Keratinocyte (primary cell): ENCODE results near the gene AP3B1. TPM values are rescaled to one million over a fixed set of nuclear protein-coding genes. Genes with fewer than 3 reads are reported as not detected.

Experiments used
- DNase-seq: peaks from one replicate; pipeline ENCODE4 v3.0.0-alpha.2; 2011; ENCODE audit warnings: low read depth, missing footprints, low spot score
- FAIRE-seq: peaks from 2 replicates; lab custom pipeline; 2011; peaks lifted over from hg19 to GRCh38; lab: Jason Lieb, UNC
- H2AFZ ChIP-seq: 2 replicates; pipeline ENCODE4 v1.6.0; 2012; ENCODE audit warnings: low read length, control low read depth, inconsistent platforms; ENCODE audit not compliant: control insufficient read depth
- H3K27ac ChIP-seq: 2 replicates; pipeline ENCODE4 v1.5.1; 2011; ENCODE audit warnings: low read length; ENCODE audit not compliant: control insufficient read depth, insufficient read depth
- H3K27me3 ChIP-seq: 3 replicates; pipeline ENCODE4 v1.6.0; 2011; ENCODE audit warnings: low read length; ENCODE audit not compliant: control insufficient read depth, insufficient read depth; ENCODE audit errors: extremely low read depth
- H3K36me3 ChIP-seq, 2 experiments: 2 replicates in 1 of 2; 3 replicates in 1 of 2; pipeline ENCODE4 v1.5.1; 2011; ENCODE audit warnings: low read length in 2 of 2, mild to moderate bottlenecking in 1 of 2; ENCODE audit not compliant: control insufficient read depth in 2 of 2, insufficient read depth in 2 of 2; ENCODE audit errors: extremely low read depth in 1 of 2
- H3K4me1 ChIP-seq: 3 replicates; pipeline ENCODE4 v1.5.1; 2011; ENCODE audit warnings: low read length; ENCODE audit not compliant: control insufficient read depth, insufficient read depth; ENCODE audit errors: extremely low read depth
- H3K4me2 ChIP-seq: 3 replicates; pipeline ENCODE4 v1.6.0; 2011; ENCODE audit warnings: low read depth, low read length; ENCODE audit not compliant: control insufficient read depth, insufficient read depth; ENCODE audit errors: extremely low read depth
- H3K4me3 ChIP-seq, 3 experiments: fragments of 200-600 bp in 1 of 3; sonication (generic) in 1 of 3; 2 replicates in 2 of 3; 3 replicates in 1 of 3; pipeline ENCODE4 v1.5.1; 2011 to 2016; ENCODE audit warnings: low read length in 3 of 3, mild to moderate bottlenecking in 3 of 3, control low read depth in 2 of 3, inconsistent platforms in 1 of 3, low read depth in 1 of 3, mixed read lengths in 1 of 3, mixed run types in 1 of 3, moderate library complexity in 1 of 3; ENCODE audit not compliant: control insufficient read depth in 2 of 3, insufficient read depth in 2 of 3; ENCODE audit errors: extremely low read depth in 1 of 3
- H3K79me2 ChIP-seq: 2 replicates; pipeline ENCODE4 v1.6.0; 2012; ENCODE audit warnings: low read length; ENCODE audit not compliant: control insufficient read depth, insufficient read depth
- H3K9ac ChIP-seq: 3 replicates; pipeline ENCODE4 v1.6.0; 2011; ENCODE audit warnings: low read length; ENCODE audit not compliant: control insufficient read depth, insufficient read depth; ENCODE audit errors: extremely low read depth
- H3K9me1 ChIP-seq: 3 replicates; pipeline ENCODE4 v1.6.0; 2011; ENCODE audit warnings: low read length; ENCODE audit not compliant: control insufficient read depth, insufficient read depth; ENCODE audit errors: extremely low read depth
- H3K9me3 ChIP-seq: 2 replicates; pipeline ENCODE4 v1.5.1; 2012; ENCODE audit warnings: low read depth, low read length; ENCODE audit not compliant: control insufficient read depth
- H4K20me1 ChIP-seq: 3 replicates; pipeline ENCODE4 v1.6.0; 2011; ENCODE audit warnings: low read length; ENCODE audit not compliant: control insufficient read depth, insufficient read depth; ENCODE audit errors: extremely low read depth
- EZH2 ChIP-seq: IDR thresholded peaks from one replicate; pipeline ENCODE4 v1.6.1; 2012; ENCODE audit warnings: inconsistent platforms, mild to moderate bottlenecking, low read length, moderate library complexity
- dilution Hi-C: fragments of 300-500 bp; cut with MboI; formaldehyde crosslinking; loops from one replicate; pipeline ENCODE4 v1.7.0; 2020; ENCODE audit warnings: low sequenced_read_pairs; ENCODE audit not compliant: extremely low pct_ligation_motif_present
- polyA plus RNA-seq, 5 experiments: library from polyadenylated mRNA; depleted of rRNA in 3 of 5; stranded (reverse) in 3 of 5; stranded (forward) in 1 of 5; unstranded in 1 of 5; fragments of >200 nt; gene quantifications; 1 replicate in 1 of 5; 2 replicates in 3 of 5; 3 replicates in 1 of 5; pipeline versions ENCODE4 v1.2.1 to v1.2.3, GENCODE V29; 2011 to 2012; ENCODE audit warnings: missing spikeins in 2 of 5, low read depth in 1 of 5, low replicate concordance in 1 of 5
- TF ChIP-seq, protein P1 (sequence below), 3 experiments: IDR thresholded peaks in 1 of 3; conservative IDR thresholded peaks in 1 of 3; optimal IDR thresholded peaks in 1 of 3; 2 replicates in 2 of 3; 3 replicates in 1 of 3; pipeline versions ENCODE3 to v1.5.1; 2011; ENCODE audit warnings: low read length in 3 of 3, mild to moderate bottlenecking in 3 of 3, moderate library complexity in 2 of 3, control low read depth in 1 of 3, inconsistent platforms in 1 of 3; ENCODE audit not compliant: insufficient read depth in 2 of 3; ENCODE audit errors: extremely low read depth in 1 of 3

Gene AP3B1
- polyA plus RNA-seq, 1 donor (not counting 4 experiments of a cell fraction or from before 2014, with no cell fraction given): 65.1 TPM

DNA sequence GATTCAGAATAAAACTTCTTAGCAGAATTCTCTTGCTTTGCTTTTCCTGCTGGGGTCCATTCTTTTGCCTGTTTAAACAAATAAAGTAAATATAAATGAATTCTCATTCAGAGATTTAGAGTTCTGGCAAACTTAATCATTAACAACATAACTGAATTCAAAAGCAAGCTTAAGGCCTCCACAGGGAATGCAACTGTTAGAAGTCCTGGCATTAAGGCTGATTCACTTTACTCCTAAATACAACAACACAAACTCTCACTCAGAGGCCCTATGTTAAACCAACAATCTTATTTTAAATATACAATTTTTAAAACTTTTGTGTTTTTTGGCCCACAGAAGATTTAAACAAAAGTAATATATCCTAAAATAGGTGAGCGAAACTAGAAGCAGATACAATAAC lies 178.3 kb downstream of the AP3B1 start:
- no peak overlapping the region for H2AFZ ChIP-seq
- H4K20me1 ChIP-seq: no peaks in the 10 kb centered on the region
- H3K79me2 ChIP-seq: no peaks in the 10 kb centered on the region
- DNase-seq: no peak
- no peak overlapping the region for H3K9ac ChIP-seq
- H3K36me3 ChIP-seq: peaks cover 1 to 3% of the 10 kb centered on the region in 2 experiments
- H3K4me3 ChIP-seq: no peak overlapping the region
- dilution Hi-C loops: no loop called here
- FAIRE-seq: no peak
- H3K27ac ChIP-seq: no peak overlapping the region
- no peak overlapping the region for H3K4me2 ChIP-seq
- TF ChIP-seq, protein P1, sequence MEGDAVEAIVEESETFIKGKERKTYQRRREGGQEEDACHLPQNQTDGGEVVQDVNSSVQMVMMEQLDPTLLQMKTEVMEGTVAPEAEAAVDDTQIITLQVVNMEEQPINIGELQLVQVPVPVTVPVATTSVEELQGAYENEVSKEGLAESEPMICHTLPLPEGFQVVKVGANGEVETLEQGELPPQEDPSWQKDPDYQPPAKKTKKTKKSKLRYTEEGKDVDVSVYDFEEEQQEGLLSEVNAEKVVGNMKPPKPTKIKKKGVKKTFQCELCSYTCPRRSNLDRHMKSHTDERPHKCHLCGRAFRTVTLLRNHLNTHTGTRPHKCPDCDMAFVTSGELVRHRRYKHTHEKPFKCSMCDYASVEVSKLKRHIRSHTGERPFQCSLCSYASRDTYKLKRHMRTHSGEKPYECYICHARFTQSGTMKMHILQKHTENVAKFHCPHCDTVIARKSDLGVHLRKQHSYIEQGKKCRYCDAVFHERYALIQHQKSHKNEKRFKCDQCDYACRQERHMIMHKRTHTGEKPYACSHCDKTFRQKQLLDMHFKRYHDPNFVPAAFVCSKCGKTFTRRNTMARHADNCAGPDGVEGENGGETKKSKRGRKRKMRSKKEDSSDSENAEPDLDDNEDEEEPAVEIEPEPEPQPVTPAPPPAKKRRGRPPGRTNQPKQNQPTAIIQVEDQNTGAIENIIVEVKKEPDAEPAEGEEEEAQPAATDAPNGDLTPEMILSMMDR (optimal IDR thresholded peaks at IDR 0.05 in 1 of 3, IDR thresholded peaks at IDR 0.05 in 1 of 3, conservative IDR thresholded peaks at IDR 0.05 in 1 of 3; ENCODE audit: extremely low read depth in 1 of 3, insufficient read depth in 2 of 3, low read length in 3 of 3): no peak
- no peak for TF ChIP-seq EZH2
- H3K4me1 ChIP-seq: no peaks in the 10 kb centered on the region
- no peaks in the 10 kb centered on the region for H3K27me3 ChIP-seq
- H3K9me3 ChIP-seq: no peaks in the 10 kb centered on the region
- H3K9me1 ChIP-seq: no peaks in the 10 kb centered on the region

DNA sequence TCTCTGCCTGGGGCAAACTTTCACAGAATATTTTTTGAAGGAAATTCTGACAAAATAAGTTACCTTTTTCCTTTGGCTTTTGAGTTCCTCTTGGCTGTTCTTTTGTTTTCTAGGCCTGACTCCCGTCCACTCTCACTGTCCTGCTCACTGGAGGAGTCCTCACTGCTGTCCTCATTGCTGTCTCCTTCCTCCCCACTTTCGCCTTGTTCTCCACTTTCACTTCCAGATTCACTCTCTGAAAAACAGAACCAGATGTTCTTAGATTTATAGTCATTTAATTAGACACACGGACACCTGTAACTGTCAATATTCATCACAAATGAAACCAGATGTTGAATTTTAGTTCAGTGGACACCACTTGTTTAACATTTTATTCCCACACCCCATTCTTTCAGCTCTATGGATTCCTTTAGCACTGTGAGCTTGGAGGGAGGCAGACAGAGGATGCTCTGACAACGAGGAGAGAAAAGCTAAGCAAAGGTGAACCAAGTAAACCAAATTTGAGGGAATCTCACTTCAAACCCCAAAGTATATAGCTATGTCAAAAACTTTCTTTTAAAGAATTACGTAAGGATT lies 180.7 kb downstream of the AP3B1 start:
- no peak overlapping the region for H3K4me3 ChIP-seq
- no peaks in the 10 kb centered on the region for H3K79me2 ChIP-seq
- no peak overlapping the region for H3K4me2 ChIP-seq
- no peak overlapping the region for H3K9ac ChIP-seq
- no peaks in the 10 kb centered on the region for H3K27me3 ChIP-seq
- no peaks in the 10 kb centered on the region for H4K20me1 ChIP-seq
- H3K36me3 ChIP-seq: peaks cover 1 to 3% of the 10 kb centered on the region in 2 experiments
- H3K27ac ChIP-seq: no peak overlapping the region
- FAIRE-seq (no peak), DNase-seq (no peak)
- H3K9me1 ChIP-seq: no peaks in the 10 kb centered on the region
- TF ChIP-seq EZH2: no peak
- TF ChIP-seq, protein P1 (optimal IDR thresholded peaks at IDR 0.05 in 1 of 3, IDR thresholded peaks at IDR 0.05 in 1 of 3, conservative IDR thresholded peaks at IDR 0.05 in 1 of 3; ENCODE audit: extremely low read depth in 1 of 3, insufficient read depth in 2 of 3, low read length in 3 of 3): no peak
- dilution Hi-C loops: no loop called here
- H2AFZ ChIP-seq: no peak overlapping the region
- no peaks in the 10 kb centered on the region for H3K4me1 ChIP-seq
- no peaks in the 10 kb centered on the region for H3K9me3 ChIP-seq
